NT2/D1 (cell line): ENCODE measurements around the gene PAWR.
A peak's percentile ranks its signal among the peaks of the same experiment; 100 is the strongest.

Experiments used
- DNase-seq: peaks from one replicate; pipeline ENCODE4 v3.0.0-alpha.2; 2011; ENCODE audit warnings: low read depth, low spot score
- H3K27me3 ChIP-seq: 2 replicates; pipeline ENCODE4 v1.6.0; 2011; ENCODE audit warnings: mild to moderate bottlenecking; ENCODE audit not compliant: insufficient read length, insufficient read depth
- H3K36me3 ChIP-seq: 2 replicates; pipeline ENCODE4 v1.6.1; 2011; ENCODE audit warnings: mild to moderate bottlenecking, low read length, mixed read lengths; ENCODE audit not compliant: insufficient read depth, insufficient read length
- H3K4me1 ChIP-seq: 2 replicates; pipeline ENCODE4 v1.5.1; 2011; ENCODE audit not compliant: insufficient read depth, insufficient read length
- H3K4me3 ChIP-seq: 2 replicates; pipeline ENCODE4 v1.5.1; 2011; ENCODE audit warnings: low read depth; ENCODE audit not compliant: insufficient read length
- H3K9ac ChIP-seq: 2 replicates; pipeline ENCODE4 v1.6.0; 2011; ENCODE audit warnings: low read depth; ENCODE audit not compliant: insufficient read length
- H3K9me3 ChIP-seq: 2 replicates; pipeline ENCODE4 v1.5.1; 2011; ENCODE audit warnings: mild to moderate bottlenecking, low read length; ENCODE audit not compliant: insufficient read depth
- SUZ12 ChIP-seq: IDR thresholded peaks from 2 replicates; pipeline ENCODE4 v1.6.1; 2011; ENCODE audit not compliant: insufficient read length, insufficient read depth; ENCODE audit errors: extremely low read depth
- YY1 ChIP-seq: IDR thresholded peaks from 2 replicates; pipeline ENCODE4 v1.6.1; 2011; ENCODE audit not compliant: insufficient read length, insufficient read depth
- ZNF274 ChIP-seq: IDR thresholded peaks from 2 replicates; pipeline ENCODE4 v1.6.1; 2011; ENCODE audit warnings: mild to moderate bottlenecking, low read depth, low read length

PAWR gene

DNA sequence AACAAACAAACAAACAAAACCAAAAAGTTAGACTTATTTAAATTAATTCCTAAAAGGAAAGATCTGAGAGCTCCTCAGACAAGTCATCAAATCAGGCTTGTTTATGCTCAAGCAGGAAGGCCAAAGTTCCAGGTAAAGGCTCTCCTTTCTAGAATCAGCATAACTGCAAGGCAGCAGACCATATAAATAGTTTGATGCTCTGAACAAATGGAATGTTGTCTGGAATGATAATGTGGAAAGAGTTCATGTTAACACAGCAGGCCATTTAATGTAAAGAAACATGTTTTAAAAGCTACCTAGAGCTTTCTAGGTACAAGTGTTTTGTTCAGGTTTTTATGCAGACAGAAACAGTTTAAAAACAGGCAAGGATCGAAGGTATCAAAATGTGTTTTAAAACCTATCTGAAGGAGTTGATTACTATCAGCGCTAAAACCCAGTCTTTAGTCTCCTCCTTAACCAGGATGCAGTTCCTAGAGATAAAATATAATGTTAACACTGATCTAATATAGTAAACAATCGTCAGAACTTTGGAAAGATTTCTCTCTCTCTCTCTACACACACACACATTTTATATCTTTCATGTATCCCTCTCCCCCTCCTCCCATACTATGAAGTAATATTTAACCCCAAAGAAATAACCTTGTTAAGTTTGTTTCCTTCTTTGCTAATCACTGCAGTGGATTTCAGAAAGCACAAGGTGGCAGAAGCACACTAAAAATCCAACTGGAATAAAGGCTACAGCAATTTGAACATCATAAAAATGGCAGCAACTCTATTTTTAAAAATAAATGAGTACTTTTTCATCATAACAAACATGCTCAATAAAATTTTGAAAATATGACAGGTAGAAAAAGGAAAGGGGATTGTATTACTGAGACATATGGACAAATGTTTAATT is 135.5 kb downstream of the PAWR start:
- no peak overlapping the region for H3K4me3 ChIP-seq
- H3K4me1 ChIP-seq: no peaks in the 10 kb centered on the region
- no peak for DNase-seq
- no peak for TF ChIP-seq SUZ12
- H3K27me3 ChIP-seq: no peaks in the 10 kb centered on the region
- H3K9me3 ChIP-seq: peaks cover 66% of the 10 kb centered on the region
- H3K36me3 ChIP-seq: peaks cover 19% of the 10 kb centered on the region
- no peak overlapping the region for H3K9ac ChIP-seq

DNA sequence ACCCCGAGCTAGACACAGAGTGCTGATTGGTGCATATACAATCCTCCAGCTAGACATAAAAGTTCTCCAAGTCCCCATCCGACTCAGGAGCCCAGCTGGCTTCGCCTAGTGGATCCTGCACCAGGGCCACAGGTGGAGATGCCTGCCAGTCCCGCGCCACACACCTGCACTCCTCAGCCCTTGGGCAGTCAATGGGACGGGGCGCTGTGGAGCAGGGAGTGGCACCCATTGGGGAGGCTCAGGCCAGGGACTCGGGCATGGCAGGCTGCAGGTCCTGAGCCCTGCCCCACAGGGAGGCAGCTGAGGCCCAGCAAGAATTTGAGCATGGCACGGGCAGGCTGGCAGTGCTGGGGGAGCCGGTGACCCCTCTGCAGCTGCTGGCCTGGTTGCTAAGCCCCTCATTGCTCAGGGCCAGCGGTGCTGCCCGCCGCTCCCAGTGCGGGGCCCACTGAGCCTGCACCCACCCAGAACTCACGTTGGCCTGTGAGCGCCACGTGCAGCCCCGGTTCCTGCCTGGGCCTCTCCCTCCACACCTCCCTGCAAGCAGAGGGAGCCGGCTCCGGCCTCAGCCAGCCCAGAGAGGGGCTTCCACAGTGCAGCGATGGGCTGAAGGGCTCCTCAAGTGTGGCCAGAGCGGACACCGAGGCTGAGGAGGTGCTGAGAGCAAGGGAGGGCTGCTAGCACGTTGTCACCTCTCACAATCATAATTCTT is 136.7 kb downstream of the PAWR start:
- H3K27me3 ChIP-seq: no peaks in the 10 kb centered on the region
- H3K9ac ChIP-seq: no peak overlapping the region
- H3K4me3 ChIP-seq: no peak overlapping the region
- no peak for TF ChIP-seq SUZ12
- TF ChIP-seq ZNF274: no peak
- H3K9me3 ChIP-seq: peaks cover 63% of the 10 kb centered on the region
- no peaks in the 10 kb centered on the region for H3K4me1 ChIP-seq
- no peak for DNase-seq
- peaks cover 19% of the 10 kb centered on the region for H3K36me3 ChIP-seq

DNA sequence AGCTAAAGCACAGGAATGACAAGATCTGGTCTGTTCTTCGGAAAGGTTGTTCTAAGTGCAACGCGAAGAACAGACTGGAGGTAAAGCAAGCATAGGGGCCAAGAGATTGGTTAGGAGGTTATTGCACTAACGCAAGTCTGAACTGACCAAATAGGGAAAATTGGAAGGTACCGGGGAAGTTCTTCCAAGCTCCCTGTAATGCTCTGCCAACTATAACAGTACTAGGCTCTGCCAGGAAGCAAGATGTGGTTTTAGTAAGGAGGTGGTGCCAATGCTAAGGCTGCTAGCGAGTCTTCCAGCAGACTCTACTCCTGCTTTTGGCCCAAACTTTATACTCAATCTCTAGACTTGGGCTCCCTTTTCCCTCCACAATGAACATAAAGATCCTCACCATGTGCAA is 138.6 kb downstream of the PAWR start:
- DNase-seq: no peak
- no peak overlapping the region for H3K9ac ChIP-seq
- H3K4me1 ChIP-seq: peaks cover 2% of the 10 kb centered on the region
- peaks cover 19% of the 10 kb centered on the region for H3K36me3 ChIP-seq
- no peaks in the 10 kb centered on the region for H3K27me3 ChIP-seq
- H3K4me3 ChIP-seq: no peak overlapping the region
- TF ChIP-seq SUZ12 (no peak), YY1 (no peak), ZNF274 (no peak)
- peaks cover 58% of the 10 kb centered on the region for H3K9me3 ChIP-seq

GRCh38 chr12:79549531-79550271 is 141.1 kb downstream of the PAWR start:
- no peak for DNase-seq
- H3K27me3 ChIP-seq: no peaks in the 10 kb centered on the region
- H3K4me1 ChIP-seq: peaks cover 2% of the 10 kb centered on the region
- H3K36me3 ChIP-seq: peaks cover 19% of the 10 kb centered on the region
- H3K9ac ChIP-seq: no peak overlapping the region
- TF ChIP-seq YY1: no peak
- TF ChIP-seq SUZ12: no peak
- no peak for TF ChIP-seq ZNF274
- H3K4me3 ChIP-seq: no peak overlapping the region
- H3K9me3 ChIP-seq: peaks cover 53% of the 10 kb centered on the region

GRCh38 chr12:79548610-79548924 is 142.2 kb downstream of the PAWR start:
- H3K4me3 ChIP-seq: no peak overlapping the region
- no peaks in the 10 kb centered on the region for H3K27me3 ChIP-seq
- TF ChIP-seq ZNF274 (no peak), SUZ12 (no peak), YY1 (no peak)
- H3K9me3 ChIP-seq: peaks cover 42% of the 10 kb centered on the region
- DNase-seq: no peak
- no peak overlapping the region for H3K9ac ChIP-seq
- H3K36me3 ChIP-seq: peaks cover 14% of the 10 kb centered on the region
- H3K4me1 ChIP-seq: peaks cover 2% of the 10 kb centered on the region

DNA sequence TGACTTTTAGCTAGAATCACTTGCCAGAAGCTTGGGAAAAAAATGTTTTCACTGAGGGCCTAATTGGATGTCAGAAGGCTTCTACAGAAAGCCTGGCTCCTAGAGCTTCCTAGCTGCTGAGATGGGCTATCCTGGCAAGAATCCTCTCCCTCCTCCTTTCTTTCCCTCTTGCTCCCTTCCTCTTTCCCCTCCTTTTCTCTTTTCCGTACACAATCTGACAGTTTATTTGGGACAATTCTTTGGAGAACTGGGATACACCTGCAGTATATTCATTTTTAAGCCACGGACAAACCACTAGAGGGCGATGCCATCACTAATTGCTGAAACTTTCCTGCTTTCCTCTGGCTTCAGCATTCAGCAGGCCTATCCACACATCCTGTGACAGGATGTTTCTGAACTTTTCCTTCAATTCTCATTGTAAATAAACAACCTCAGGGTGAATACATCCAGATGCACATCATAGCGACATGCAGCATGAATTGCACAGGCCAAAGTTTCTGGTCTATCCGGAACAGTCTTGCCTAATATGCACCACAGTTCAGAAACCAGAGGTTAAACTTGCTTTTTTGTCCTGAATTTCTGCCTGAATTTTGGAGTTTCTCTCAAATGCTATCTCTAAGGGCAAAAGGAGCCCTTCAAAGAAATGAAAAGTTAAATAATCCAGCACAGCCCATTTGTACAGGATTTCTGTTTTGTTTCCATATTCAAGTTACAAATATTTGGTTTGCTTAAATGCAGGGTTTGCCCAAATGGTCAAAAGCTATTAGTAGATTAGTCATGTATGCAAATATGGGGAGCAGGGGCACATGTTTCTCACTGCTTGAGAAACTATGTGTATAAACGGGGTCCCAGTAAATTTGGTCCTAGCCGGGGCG is 142.8 kb downstream of the PAWR start:
- Histone ChIP-seq H3K9me3 (peaks cover 36% of the 10 kb centered on the region), H3K9ac (peak overlapping the region; percentile 57), H3K4me1 (peaks cover 2% of the 10 kb centered on the region), H3K36me3 (peaks cover 11% of the 10 kb centered on the region), H3K27me3 (no peaks in the 10 kb centered on the region), H3K4me3 (no peak overlapping the region)
- peak; percentile 61 for DNase-seq
- TF ChIP-seq ZNF274 (no peak), SUZ12 (no peak), YY1 (no peak)
